K562 (cell line): Measurements from ENCODE around the gene FBP2. TPM values are rescaled to one million over a fixed set of nuclear protein-coding genes. Genes with fewer than 3 reads are reported as not detected.

Experiments used
- ATF6 ChIP-seq: sonication (generic); formaldehyde crosslinking; IDR thresholded peaks from 2 replicates; pipeline ENCODE4 v1.4.0; 2020; ENCODE audit warnings: mild to moderate bottlenecking, missing genetic modification reagents
- CREB3L1 ChIP-seq: fragments of 450-650 bp; IDR thresholded peaks from 2 replicates; pipeline ENCODE4 v1.6.1; 2014; ENCODE audit warnings: low read depth, mild to moderate bottlenecking, moderate library complexity, borderline replicate concordance
- MCM7 ChIP-seq, 2 experiments: fragments of 450-650 bp; IDR thresholded peaks; 2 replicates each; pipeline ENCODE4 v1.6.1; 2016 to 2018
- MTF1 ChIP-seq: fragments of 250-450 bp; sonication (Bioruptor Pico); IDR thresholded peaks from 2 replicates; pipeline ENCODE4 v1.9.0; 2021; ENCODE audit warnings: moderate library complexity, mild to moderate bottlenecking, inconsistent platforms, borderline replicate concordance
- MYC ChIP-seq, 2 experiments: fragments of 250-450 bp in 1 of 2; sonication (Bioruptor Pico) in 1 of 2; IDR thresholded peaks; 2 replicates each; pipeline versions ENCODE4 v1.5.1 to v1.6.1; 2012 to 2021; ENCODE audit warnings: low read depth in 2 of 2, borderline replicate concordance in 1 of 2, improper control_type of control experiment in 1 of 2, low read length in 1 of 2, mild to moderate bottlenecking in 1 of 2, moderate library complexity in 1 of 2
- PHB ChIP-seq: fragments of 250-450 bp; sonication (Bioruptor Pico); IDR thresholded peaks from 2 replicates; pipeline ENCODE4 v1.5.0; 2021
- POLR3G ChIP-seq: IDR thresholded peaks from 2 replicates; pipeline ENCODE4 v1.6.1; 2011; ENCODE audit not compliant: insufficient read length, insufficient replicate concordance; ENCODE audit errors: extremely low read depth
- YY1 ChIP-seq, 3 experiments: IDR thresholded peaks; 2 replicates each; pipeline ENCODE4 v1.6.1; 2011; ENCODE audit warnings: low read length in 2 of 3, mild to moderate bottlenecking in 2 of 3, moderate library complexity in 2 of 3, borderline replicate concordance in 1 of 3, control low read depth in 1 of 3, low read depth in 1 of 3; ENCODE audit not compliant: insufficient read depth in 3 of 3, insufficient replicate concordance in 2 of 3, control insufficient read depth in 1 of 3, insufficient read length in 1 of 3; ENCODE audit errors: extremely low read depth in 1 of 3
- ZNF282 ChIP-seq: sonication (generic); formaldehyde crosslinking; IDR thresholded peaks from 2 replicates; pipeline ENCODE4 v1.8.1; 2023; ENCODE audit warnings: missing genetic modification reagents
- ZNF507 ChIP-seq: conservative IDR thresholded peaks from 2 replicates; pipeline ENCODE4 v1.6.1; 2017; ENCODE audit warnings: missing genetic modification characterization, missing compliant biosample characterization
- ZNF76 ChIP-seq: fragments of 250-450 bp; sonication (Bioruptor Pico); IDR thresholded peaks from 2 replicates; pipeline ENCODE4 v1.4.0; 2020; ENCODE audit warnings: mild to moderate bottlenecking, moderate library complexity, borderline replicate concordance
- ZNF830 ChIP-seq: fragments of 250-450 bp; sonication (Bioruptor Pico); IDR thresholded peaks from 2 replicates; pipeline ENCODE4 v1.5.0; 2021; ENCODE audit warnings: mild to moderate bottlenecking
- polyA plus RNA-seq, 8 experiments: library from polyadenylated mRNA; depleted of rRNA in 4 of 8; stranded (reverse) in 5 of 8; unstranded in 3 of 8; fragments of >200 nt; fragmentation: Nextera tagmentation in 2 of 8; fragmentation: Illumina TruSeq in 1 of 8; extraction: Ambion mirVana in 2 of 8; extraction: Trizol in 1 of 8; gene quantifications; 2 replicates each; pipeline versions ENCODE4 v1.2.1 to v1.2.3, GENCODE V29; 2011 to 2014; ENCODE audit warnings: inconsistent platforms in 1 of 8, missing spikeins in 1 of 8
- total RNA-seq, 7 experiments: library from RNA; depleted of rRNA in 6 of 7; stranded (reverse); fragments of >200 nt in 6 of 7; fragmentation: Illumina TruSeq in 2 of 7; extraction: Trizol in 2 of 7; gene quantifications; 2 replicates each; pipeline versions ENCODE4 v1.2.1 to v1.2.3, GENCODE V29; 2011 to 2021; ENCODE audit warnings: low replicate concordance in 1 of 7
- TF ChIP-seq, protein P1 (sequence below), 2 experiments: IDR thresholded peaks in 1 of 2; conservative IDR thresholded peaks in 1 of 2; 2 replicates each; pipeline ENCODE4 v1.6.1; 2016; ENCODE audit warnings: low read depth in 2 of 2, mild to moderate bottlenecking in 1 of 2, missing compliant biosample characterization in 1 of 2, missing genetic modification characterization in 1 of 2, moderate library complexity in 1 of 2
- TF ChIP-seq, protein P2 (sequence below): fragments of 450-650 bp; IDR thresholded peaks from 2 replicates; pipeline ENCODE4 v1.6.1; 2016; ENCODE audit warnings: antibody characterized with exemption
- TF ChIP-seq, protein P3 (sequence below): fragments of 450-650 bp; formaldehyde crosslinking; IDR thresholded peaks from 2 replicates; pipeline ENCODE4 v1.4.0; 2020; ENCODE audit warnings: mild to moderate bottlenecking, moderate library complexity

The FBP2 gene
- total and polyA plus RNA-seq, 9 of the 15 experiments (the other 6 are each of a cell fraction or from before 2014, with no cell fraction given) = 0.06 TPM; not detected in 7

GRCh38 chr9:94554439-94555331 lies 38.9 kb downstream of the FBP2 start, which contains the start of gene PCAT7 (continued):
- TF ChIP-seq PHB (CRISPR knock-in tag) (no peak), CREB3L1 (no peak), ZNF76 (CRISPR knock-in tag) (no peak), POLR3G (no peak), ATF6 (CRISPR knock-in tag) (no peak), ZNF830 (CRISPR knock-in tag) (no peak), MCM7 (IDR thresholded peaks at IDR 0.05) (no peak), YY1 (IDR thresholded peaks at IDR 0.05; ENCODE audit: borderline replicate concordance in 1 of 3, control insufficient read depth in 1 of 3, extremely low read depth in 1 of 3, insufficient read depth in 3 of 3, insufficient read length in 1 of 3, insufficient replicate concordance in 2 of 3, low read depth in 1 of 3, low read length in 2 of 3) (no peak), ZNF507 (tag) (no peak), MYC (IDR thresholded peaks at IDR 0.05; ENCODE audit: low read depth, low read length) (peak; percentile 73), MYC (CRISPR knock-in tag; IDR thresholded peaks at IDR 0.05; ENCODE audit: borderline replicate concordance, low read depth) (no peak), MTF1 (CRISPR knock-in tag) (no peak), ZNF282 (CRISPR knock-in tag) (no peak)
- TF ChIP-seq, protein P1, sequence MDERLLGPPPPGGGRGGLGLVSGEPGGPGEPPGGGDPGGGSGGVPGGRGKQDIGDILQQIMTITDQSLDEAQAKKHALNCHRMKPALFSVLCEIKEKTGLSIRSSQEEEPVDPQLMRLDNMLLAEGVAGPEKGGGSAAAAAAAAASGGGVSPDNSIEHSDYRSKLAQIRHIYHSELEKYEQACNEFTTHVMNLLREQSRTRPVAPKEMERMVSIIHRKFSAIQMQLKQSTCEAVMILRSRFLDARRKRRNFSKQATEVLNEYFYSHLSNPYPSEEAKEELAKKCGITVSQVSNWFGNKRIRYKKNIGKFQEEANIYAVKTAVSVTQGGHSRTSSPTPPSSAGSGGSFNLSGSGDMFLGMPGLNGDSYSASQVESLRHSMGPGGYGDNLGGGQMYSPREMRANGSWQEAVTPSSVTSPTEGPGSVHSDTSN (CRISPR knock-in tag; IDR thresholded peaks at IDR 0.05; ENCODE audit: low read depth) = no peak
- TF ChIP-seq, protein P1 (tag; conservative IDR thresholded peaks at IDR 0.05; ENCODE audit: low read depth) = no peak
- TF ChIP-seq, protein P2, sequence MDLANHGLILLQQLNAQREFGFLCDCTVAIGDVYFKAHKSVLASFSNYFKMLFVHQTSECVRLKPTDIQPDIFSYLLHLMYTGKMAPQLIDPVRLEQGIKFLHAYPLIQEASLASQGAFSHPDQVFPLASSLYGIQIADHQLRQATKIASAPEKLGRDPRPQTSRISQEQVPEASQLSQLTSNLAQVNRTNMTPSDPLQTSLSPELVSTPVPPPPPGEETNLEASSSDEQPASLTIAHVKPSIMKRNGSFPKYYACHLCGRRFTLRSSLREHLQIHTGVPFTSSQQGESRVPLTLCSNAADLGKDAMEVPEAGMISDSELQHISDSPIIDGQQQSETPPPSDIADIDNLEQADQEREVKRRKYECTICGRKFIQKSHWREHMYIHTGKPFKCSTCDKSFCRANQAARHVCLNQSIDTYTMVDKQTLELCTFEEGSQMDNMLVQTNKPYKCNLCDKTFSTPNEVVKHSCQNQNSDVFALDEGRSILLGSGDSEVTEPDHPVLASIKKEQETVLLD = no peak
- TF ChIP-seq, protein P3, sequence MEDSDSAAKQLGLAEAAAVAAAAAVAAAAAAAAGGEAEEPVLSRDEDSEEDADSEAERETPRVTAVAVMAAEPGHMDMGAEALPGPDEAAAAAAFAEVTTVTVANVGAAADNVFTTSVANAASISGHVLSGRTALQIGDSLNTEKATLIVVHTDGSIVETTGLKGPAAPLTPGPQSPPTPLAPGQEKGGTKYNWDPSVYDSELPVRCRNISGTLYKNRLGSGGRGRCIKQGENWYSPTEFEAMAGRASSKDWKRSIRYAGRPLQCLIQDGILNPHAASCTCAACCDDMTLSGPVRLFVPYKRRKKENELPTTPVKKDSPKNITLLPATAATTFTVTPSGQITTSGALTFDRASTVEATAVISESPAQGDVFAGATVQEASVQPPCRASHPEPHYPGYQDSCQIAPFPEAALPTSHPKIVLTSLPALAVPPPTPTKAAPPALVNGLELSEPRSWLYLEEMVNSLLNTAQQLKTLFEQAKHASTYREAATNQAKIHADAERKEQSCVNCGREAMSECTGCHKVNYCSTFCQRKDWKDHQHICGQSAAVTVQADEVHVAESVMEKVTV (CRISPR knock-in tag) = peak; percentile 54
